H1 (cell line): ENCODE measurements around the gene ELP5.

Experiments used
- CHD2 ChIP-seq: IDR thresholded peaks from 2 replicates; pipeline ENCODE4 v1.6.1; 2012; ENCODE audit warnings: low read length, improper control_type of control experiment
- EZH2 ChIP-seq: fragments of 200-600 bp; sonication (generic); IDR thresholded peaks from 2 replicates; pipeline ENCODE4 v1.7.1; 2012; ENCODE audit warnings: low read depth, mild to moderate bottlenecking, moderate library complexity, low read length, inconsistent platforms; ENCODE audit not compliant: severe bottlenecking
- POLR2AphosphoS5 ChIP-seq: IDR thresholded peaks from 2 replicates; pipeline ENCODE4 v1.6.1; 2011; ENCODE audit warnings: low read depth, low read length

DNA sequence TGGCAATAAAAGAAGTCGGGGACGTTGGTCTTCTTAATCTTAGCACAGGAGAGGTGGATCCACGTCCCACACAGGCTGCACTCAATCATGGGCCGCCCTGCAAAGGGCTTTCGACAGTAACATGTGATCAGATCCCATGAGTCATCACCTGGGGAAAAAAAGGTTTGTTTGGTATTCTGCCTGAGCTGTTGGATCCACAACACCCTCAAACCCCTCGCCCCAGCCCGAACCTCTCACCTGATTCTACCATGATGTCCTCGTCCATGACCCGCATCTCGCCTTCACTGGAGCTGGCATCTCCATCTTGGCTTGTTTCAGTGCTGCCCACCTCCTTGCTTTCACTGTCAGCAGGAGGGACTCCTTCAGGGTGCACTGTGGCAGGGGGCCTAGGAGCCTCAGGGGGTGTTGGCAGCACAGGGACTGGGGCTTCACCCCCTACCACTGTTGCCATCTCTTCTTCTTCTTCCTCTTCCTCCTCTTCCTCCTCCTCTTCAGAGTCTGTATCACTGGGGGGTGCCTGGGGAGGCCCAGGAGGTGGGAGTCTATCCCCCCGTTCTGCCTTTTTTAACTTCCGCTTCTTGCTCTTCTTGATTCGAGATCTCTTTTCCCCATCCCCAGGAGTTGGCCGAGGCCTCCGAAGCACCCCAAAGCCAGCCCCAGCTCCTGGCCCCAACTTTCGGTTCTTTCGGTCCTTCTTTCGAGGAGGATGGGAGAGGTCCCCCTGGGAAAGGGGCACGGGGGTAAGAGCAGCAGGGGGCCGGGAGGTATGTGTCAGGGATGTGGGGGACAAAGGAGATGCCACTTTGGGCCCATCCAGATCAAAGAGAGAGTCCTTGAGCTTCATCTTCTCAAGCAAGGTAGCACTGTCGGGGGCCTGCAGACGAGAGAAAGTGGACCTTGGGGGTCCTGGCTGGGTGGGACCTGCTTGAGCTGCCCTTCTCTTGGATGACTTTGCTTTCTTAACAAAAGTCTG lies 16.0 kb upstream of the ELP5 start:
- TF ChIP-seq CHD2 (no peak), EZH2 (no peak), POLR2AphosphoS5 (no peak)
